K562 (cell line): ENCODE data around the gene SMYD2. TPM values are rescaled to one million over a fixed set of nuclear protein-coding genes. Genes with fewer than 3 reads are reported as not detected.
A peak's percentile ranks its signal among the peaks of the same experiment; 100 is the strongest.

Experiments used
- ATAC-seq: fragments of 200-7000 bp; cut with Tn5 transposase; 3 replicates; pipeline ENCODE4 v1.9.1; 2020; ENCODE audit warnings: moderate library complexity
- BruUV-seq: library from RNA; stranded (reverse); fragments of 400-500 nt; replicated peaks from 2 replicates; lab custom pipeline; 2021; lab: Mats Ljungman, UMichigan
- CTCF ChIA-PET: fragments of 300-600 bp; formaldehyde crosslinking; extraction: SDS; loops from one replicate; lab custom pipeline; 2021; ENCODE audit warnings: low intra/inter-chr PET ratio; lab: Yijun Ruan, JAX
- POLR2A ChIA-PET: fragments of 300-600, 350-650 bp; sonication (Branson Sonifier 250); formaldehyde crosslinking; extraction: SDS; loops from one replicate; lab custom pipeline; 2021; ENCODE audit warnings: antibody characterized with exemption, inconsistent platforms; lab: Yijun Ruan, JAX
- DNase-seq, 4 experiments: peaks; one replicate each; pipeline versions ENCODE4 v3.0.0 to v3.0.0-alpha.2; 2011 to 2018; ENCODE audit warnings: low spot score in 3 of 4, mixed read lengths in 3 of 4; ENCODE audit errors: extremely low read depth in 1 of 4
- FAIRE-seq: peaks from 2 replicates; lab custom pipeline; 2011; peaks lifted over from hg19 to GRCh38; lab: Jason Lieb, UNC
- H2AFZ ChIP-seq: 2 replicates; pipeline ENCODE4 v1.6.0; 2011; ENCODE audit warnings: low read depth, low read length, control low read depth, inconsistent platforms
- H3K27ac ChIP-seq: fragments of 200-600 bp; 3 replicates; pipeline ENCODE4 v1.8.0; 2011; ENCODE audit warnings: low read depth, mild to moderate bottlenecking, control low read depth, inconsistent platforms, low read length, moderate library complexity, mixed read lengths; ENCODE audit errors: extremely low read depth
- H3K27me3 ChIP-seq, 2 experiments: fragments of 300-600 bp in 1 of 2; 2 replicates in 1 of 2; 3 replicates in 1 of 2; pipeline versions ENCODE4 v1.6.0 to v1.8.0; 2011; ENCODE audit warnings: inconsistent platforms in 2 of 2, low read length in 2 of 2, mild to moderate bottlenecking in 1 of 2, mixed read lengths in 1 of 2, moderate library complexity in 1 of 2; ENCODE audit not compliant: control insufficient read depth in 2 of 2, insufficient read depth in 2 of 2
- H3K36me3 ChIP-seq: fragments of 300-600 bp; 3 replicates; pipeline ENCODE4 v1.8.0; 2011; ENCODE audit warnings: mild to moderate bottlenecking, low read length, inconsistent platforms; ENCODE audit not compliant: control insufficient read depth, insufficient read depth
- H3K4me1 ChIP-seq, 2 experiments: fragments of 200-600 bp in 1 of 2; replicated peaks in 1 of 2; 2 replicates in 1 of 2; 3 replicates in 1 of 2; pipeline versions ENCODE4 v1.5.1 to v1.8.0; 2011; ENCODE audit warnings: inconsistent platforms in 2 of 2, low read length in 2 of 2, mild to moderate bottlenecking in 1 of 2, mixed read lengths in 1 of 2, moderate library complexity in 1 of 2; ENCODE audit not compliant: control insufficient read depth in 2 of 2, insufficient read depth in 2 of 2
- H3K4me2 ChIP-seq: 2 replicates; pipeline ENCODE4 v1.6.1; 2011; ENCODE audit warnings: low read length, control low read depth, inconsistent platforms, mixed read lengths; ENCODE audit not compliant: insufficient read depth
- H3K4me3 ChIP-seq: fragments of 200-600 bp; sonication (generic), shearing (Covaris generic); 2 replicates; pipeline ENCODE4 v1.5.1; 2016; ENCODE audit warnings: control low read depth, inconsistent platforms
- H3K79me2 ChIP-seq: fragments of 200-600 bp; 3 replicates; pipeline ENCODE4 v1.8.0; 2011; ENCODE audit warnings: low read length, inconsistent platforms; ENCODE audit not compliant: control insufficient read depth, insufficient read depth
- H3K9ac ChIP-seq, 2 experiments: 2 replicates each; pipeline versions ENCODE4 v1.6.0 to v1.6.1; 2011; ENCODE audit warnings: low read depth in 2 of 2, low read length in 2 of 2, control low read depth in 1 of 2, inconsistent platforms in 1 of 2, mild to moderate bottlenecking in 1 of 2, mixed read lengths in 1 of 2; ENCODE audit not compliant: insufficient read depth in 1 of 2
- H3K9me1 ChIP-seq: one replicate; pipeline ENCODE4 v1.6.0; 2011; ENCODE audit warnings: inconsistent platforms, mild to moderate bottlenecking, low read length, moderate library complexity; ENCODE audit not compliant: control insufficient read depth, insufficient read depth
- H3K9me3 ChIP-seq: replicated peaks from 2 replicates; pipeline ENCODE4 v1.5.1; 2011; ENCODE audit warnings: low read depth, low read length, inconsistent platforms; ENCODE audit not compliant: control insufficient read depth, insufficient read depth
- H4K20me1 ChIP-seq: replicated peaks from 2 replicates; pipeline ENCODE4 v1.6.1; 2011; ENCODE audit warnings: low read length, inconsistent platforms, mixed read lengths; ENCODE audit not compliant: control insufficient read depth, insufficient read depth
- CBX8 ChIP-seq: fragments of 200-600 bp; sonication (generic); IDR thresholded peaks from 2 replicates; pipeline ENCODE4 v1.6.1; 2012; ENCODE audit warnings: borderline replicate concordance, mixed run types, low read depth, mild to moderate bottlenecking, moderate library complexity, mixed read lengths, low read length, control low read depth, inconsistent platforms; ENCODE audit not compliant: poor library complexity, severe bottlenecking; ENCODE audit errors: extremely low read depth
- FOXA1 ChIP-seq: fragments of 450-650 bp; IDR thresholded peaks from 2 replicates; pipeline ENCODE4 v1.6.1; 2016; ENCODE audit warnings: mild to moderate bottlenecking, borderline replicate concordance
- KDM1A ChIP-seq, 2 experiments: fragments of 450-650 bp; IDR thresholded peaks; 2 replicates each; pipeline ENCODE4 v1.6.1; 2016; ENCODE audit warnings: mild to moderate bottlenecking in 2 of 2
- NRF1 ChIP-seq, 2 experiments: fragments of 450-650 bp; IDR thresholded peaks in 1 of 2; conservative IDR thresholded peaks in 1 of 2; 2 replicates each; pipeline ENCODE4 v1.6.1; 2014; ENCODE audit warnings: mild to moderate bottlenecking in 2 of 2
- PHF8 ChIP-seq: fragments of 200-600 bp; sonication (generic); IDR thresholded peaks from 2 replicates; pipeline ENCODE4 v1.6.1; 2012; ENCODE audit warnings: mixed run types, mild to moderate bottlenecking, inconsistent platforms, low read length, moderate library complexity, borderline replicate concordance
- TCF7 ChIP-seq: sonication (generic); IDR thresholded peaks from 2 replicates; pipeline ENCODE4 v1.6.1; 2016; ENCODE audit warnings: antibody characterized with exemption, borderline replicate concordance
- ZBED1 ChIP-seq: IDR thresholded peaks from 2 replicates; pipeline ENCODE4 v1.6.1; 2014
- ZNF12 ChIP-seq: sonication (generic); formaldehyde crosslinking; IDR thresholded peaks from 2 replicates; pipeline ENCODE4 v1.4.0; 2020; ENCODE audit warnings: mild to moderate bottlenecking, missing genetic modification reagents
- ZNF3 ChIP-seq: fragments of 250-450 bp; sonication (Bioruptor Pico); IDR thresholded peaks from 2 replicates; pipeline ENCODE4 v1.5.0; 2021; ENCODE audit warnings: mild to moderate bottlenecking, moderate library complexity
- ZNF589 ChIP-seq: fragments of 200-800 bp; sonication (Bioruptor generic); IDR thresholded peaks from 2 replicates; pipeline ENCODE4 v1.6.1; 2016; ENCODE audit warnings: low read depth, missing genetic modification characterization, missing compliant biosample characterization
- WGBS: fragments of 100-300 bp; shearing (Covaris generic); methylation state at CpG from one replicate; pipeline ENCODE4 v1.1.6; 2016; ENCODE audit warnings: low coverage, mixed read lengths; ENCODE audit not compliant: insufficient coverage; ENCODE audit errors: missing lambda C conversion rate; 5-methylcytosine and 5-hydroxymethylcytosine counted together
- in situ Hi-C: fragments of 300-500 bp; cut with MboI; formaldehyde crosslinking; loops from 4 replicates; pipeline ENCODE4 v1.15.0; 2018; ENCODE audit warnings: inconsistent platforms, mixed read lengths
- intact Hi-C: fragments of 100-400 bp; cut with micrococcal nuclease; formaldehyde crosslinking; loops from 2 replicates; pipeline ENCODE4 v1.14.2; 2022
- polyA plus RNA-seq, 8 experiments: library from polyadenylated mRNA; depleted of rRNA in 4 of 8; stranded (reverse) in 5 of 8; unstranded in 3 of 8; fragments of >200 nt; fragmentation: Nextera tagmentation in 2 of 8; fragmentation: Illumina TruSeq in 1 of 8; extraction: Ambion mirVana in 2 of 8; extraction: Trizol in 1 of 8; gene quantifications; 2 replicates each; pipeline versions ENCODE4 v1.2.1 to v1.2.3, GENCODE V29; 2011 to 2014; ENCODE audit warnings: inconsistent platforms in 1 of 8, missing spikeins in 1 of 8
- total RNA-seq, 7 experiments: library from RNA; depleted of rRNA in 6 of 7; stranded (reverse); fragments of >200 nt in 6 of 7; fragmentation: Illumina TruSeq in 2 of 7; extraction: Trizol in 2 of 7; gene quantifications; 2 replicates each; pipeline versions ENCODE4 v1.2.1 to v1.2.3, GENCODE V29; 2011 to 2021; ENCODE audit warnings: low replicate concordance in 1 of 7

The SMYD2 gene
- total and polyA plus RNA-seq, 9 of the 15 experiments (the other 6 are each of a cell fraction or from before 2014, with no cell fraction given), result 13.8 to 81.3 (median 39.9) TPM

- BruUV-seq, result no TSS peak
- CTCF ChIA-PET, result no interaction called here
- no peak overlapping the region for H3K4me2 ChIP-seq
- no peaks in the 10 kb centered on the region for H4K20me1 ChIP-seq
- intact Hi-C loops, result no loop called here
- peaks cover 13 to 15% of the 10 kb centered on the region in 2 experiments; a peak in 4 of 5 replicates for H3K27me3 ChIP-seq
- 0% methylated on average over 2 of the region's 2 CpGs for WGBS
- H2AFZ ChIP-seq, result no peak overlapping the region
- H3K27ac ChIP-seq, result no peak overlapping the region
- H3K9me3 ChIP-seq, result no peaks in the 10 kb centered on the region
- FAIRE-seq (peak; percentile 55), DNase-seq (no peak), ATAC-seq (no peak)
- in situ Hi-C loops, result no loop called here
- POLR2A ChIA-PET, result interaction anchor here (1.6 kb wide), 1 partner anchor 13 kb away, joined by 3 read pairs; no protein-coding TSS in a partner anchor
- H3K9me1 ChIP-seq, result no peaks in the 10 kb centered on the region
- no peak overlapping the region for H3K4me3 ChIP-seq
- no peaks in the 10 kb centered on the region for H3K4me1 ChIP-seq
- H3K36me3 ChIP-seq, result no peaks in the 10 kb centered on the region
- no peaks in the 10 kb centered on the region for H3K79me2 ChIP-seq
- TF ChIP-seq TCF7 (no peak), PHF8 (no peak)
- no peak overlapping the region for H3K9ac ChIP-seq
Observed at GRCh38 chr1:214244841-214245240, 36.1 kb upstream of the SMYD2 start.

GRCh38 chr1:214247501-214248041 lies 33.4 kb upstream of the SMYD2 start:
- Histone ChIP-seq H3K79me2 (no peaks in the 10 kb centered on the region), H4K20me1 (no peaks in the 10 kb centered on the region), H3K4me2 (no peak overlapping the region), H3K9ac (no peak overlapping the region), H3K27ac (no peak overlapping the region), H3K9me1 (no peaks in the 10 kb centered on the region), H2AFZ (no peak overlapping the region), H3K4me3 (no peak overlapping the region), H3K4me1 (no peaks in the 10 kb centered on the region), H3K36me3 (no peaks in the 10 kb centered on the region), H3K27me3 (peaks cover 15% of the 10 kb centered on the region in 2 experiments; a peak in 4 of 5 replicates), H3K9me3 (no peaks in the 10 kb centered on the region)
- FAIRE-seq, result no peak
- no TSS peak for BruUV-seq
- ChIA-PET POLR2A (no interaction called here), CTCF (no interaction called here)
- TF ChIP-seq ZBED1, result no peak
- TF ChIP-seq NRF1 (conservative IDR thresholded peaks at IDR 0.05 in 1 of 2, IDR thresholded peaks at IDR 0.05 in 1 of 2), result no peak
- TF ChIP-seq ZNF12, result no peak
- peak; percentile 56 for TF ChIP-seq CBX8
- TF ChIP-seq KDM1A (IDR thresholded peaks at IDR 0.05), result no peak
- no peak for TF ChIP-seq FOXA1
- TF ChIP-seq ZNF589, result no peak
- TF ChIP-seq ZNF3 (CRISPR knock-in tag), result no peak
- WGBS, result under 1% methylated on average over 8 of the region's 8 CpGs
- ATAC-seq, result no peak
- DNase-seq, result no peak
- in situ Hi-C loops, result no loop called here
- intact Hi-C loops, result no loop called here
